NAMALWA (cell line): Measurements from ENCODE around the gene LYRM1.

Experiments
- DNase-seq: peaks from one replicate; pipeline ENCODE4 v3.0.0-alpha.2; 2015; ENCODE audit warnings: low spot score

Gene LYRM1

DNA sequence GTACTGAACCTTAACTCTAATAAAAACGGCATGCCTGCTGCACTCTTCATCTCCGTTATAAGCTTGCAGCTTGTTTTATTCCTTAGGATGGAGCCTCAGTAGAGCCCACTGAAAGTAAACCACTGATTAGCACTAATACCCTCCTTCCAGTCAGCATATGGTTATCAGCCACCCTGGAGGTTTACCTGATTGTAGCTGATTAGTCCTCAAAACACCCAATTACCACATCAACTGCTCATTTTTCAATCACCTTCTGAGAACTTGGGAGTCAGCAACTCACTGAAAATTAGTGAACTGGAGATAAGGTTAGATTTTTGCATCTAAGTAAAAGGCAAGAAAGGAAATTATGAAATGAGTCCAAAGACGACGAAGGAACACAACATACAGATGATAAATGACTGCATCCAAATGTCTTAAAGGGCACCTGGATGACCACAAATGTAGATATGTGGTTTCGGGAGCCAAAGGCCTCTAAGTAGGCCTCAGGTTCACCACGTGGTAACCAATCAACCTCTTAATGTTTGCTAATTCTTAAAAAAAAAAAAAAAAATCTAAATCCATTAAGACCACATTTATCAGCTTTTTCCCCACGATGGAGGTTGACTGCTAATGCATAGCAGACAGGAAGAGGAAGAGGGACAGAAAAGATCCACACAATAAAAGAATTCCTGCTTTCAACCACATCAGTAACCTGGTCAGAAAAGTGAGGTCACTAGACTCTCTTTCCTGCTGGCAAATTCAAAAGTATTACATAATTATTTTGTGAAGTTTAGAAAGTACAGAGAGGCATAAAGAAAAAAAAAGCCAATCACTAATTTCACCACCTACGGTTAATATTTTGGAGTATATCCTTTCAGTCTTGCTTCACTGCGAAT, 28.4 kb upstream of the LYRM1 start:
- no peak for DNase-seq

DNA sequence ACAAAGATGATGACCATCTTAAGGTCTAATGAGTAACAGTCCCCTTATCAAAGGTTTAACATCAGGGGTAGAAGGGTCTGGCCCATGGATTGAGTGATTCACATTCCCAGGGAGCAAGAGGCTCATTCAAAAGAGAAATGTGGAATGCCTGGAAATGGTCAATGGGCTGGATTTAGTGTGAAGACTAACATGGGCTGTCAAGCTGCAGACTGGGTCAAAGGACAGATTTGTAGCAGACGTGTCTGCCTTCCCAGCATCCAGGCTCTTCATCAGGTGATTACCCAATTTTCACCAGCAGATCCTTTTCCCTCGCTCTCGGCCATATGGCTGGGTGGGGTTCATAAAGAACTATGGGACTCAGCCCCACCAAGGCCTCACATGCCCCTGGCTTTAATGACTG, 27.2 kb upstream of the LYRM1 start:
- DNase-seq, result no peak

DNA sequence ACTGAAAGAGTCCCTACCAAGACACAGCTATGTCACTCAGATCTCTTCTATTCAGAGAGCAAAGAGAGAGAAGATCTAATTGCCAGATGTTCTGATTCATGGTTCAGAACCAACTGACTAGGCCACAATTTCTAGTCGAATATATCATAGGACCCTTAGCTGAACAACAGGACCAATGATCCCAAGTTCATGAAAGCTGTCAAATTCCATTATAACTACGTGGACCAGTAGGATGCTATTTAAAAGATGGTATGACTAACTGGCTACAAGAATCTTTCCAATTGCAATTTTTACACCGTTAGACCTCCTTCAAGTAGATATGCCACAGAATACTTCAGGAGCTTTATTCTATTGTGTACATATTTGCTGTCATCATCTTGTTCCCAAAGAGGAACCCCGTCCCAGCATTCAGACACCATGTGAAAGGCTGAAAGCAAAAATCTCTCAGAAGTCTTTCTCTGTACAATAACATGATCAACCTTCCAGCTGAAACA, 26.4 kb upstream of the LYRM1 start:
- no peak for DNase-seq

DNA sequence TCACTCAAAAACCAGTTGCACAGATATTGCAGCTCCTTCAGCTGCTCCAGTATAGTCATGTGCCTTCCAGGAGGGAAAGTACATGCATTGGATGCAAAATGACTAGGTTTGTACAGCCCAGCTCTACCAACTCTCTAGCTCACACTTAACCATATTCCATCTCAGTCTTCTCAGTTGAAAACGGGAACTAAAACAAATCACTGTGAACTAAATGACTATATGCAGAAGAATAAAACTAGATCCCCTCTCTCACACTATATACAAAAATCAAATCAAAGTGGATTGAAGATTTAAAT, 25.3 kb upstream of the LYRM1 start:
- DNase-seq, result peak; percentile 3

DNA sequence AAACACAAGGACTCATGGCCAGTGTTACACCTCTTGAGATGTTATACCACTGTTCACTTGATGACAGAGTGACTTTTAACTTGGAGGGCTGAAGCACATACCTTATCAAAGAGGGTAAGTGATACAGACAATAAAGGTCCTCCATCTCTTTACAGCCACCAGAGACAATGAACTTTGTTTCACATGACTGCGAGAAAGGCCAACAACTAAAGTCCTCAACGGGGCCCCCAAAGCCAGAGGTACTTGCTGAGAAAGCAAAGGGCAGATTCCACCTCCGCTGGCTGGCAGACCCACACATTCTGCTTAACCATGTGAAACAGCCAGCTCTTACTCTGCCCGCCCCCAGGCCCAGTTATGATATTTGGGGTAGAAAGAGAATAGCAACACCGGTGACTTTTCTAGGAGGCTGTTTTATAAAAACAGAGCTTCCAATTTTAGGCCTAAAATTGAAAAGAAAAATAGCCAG, 21.9 kb upstream of the LYRM1 start:
- DNase-seq, result no peak

DNA sequence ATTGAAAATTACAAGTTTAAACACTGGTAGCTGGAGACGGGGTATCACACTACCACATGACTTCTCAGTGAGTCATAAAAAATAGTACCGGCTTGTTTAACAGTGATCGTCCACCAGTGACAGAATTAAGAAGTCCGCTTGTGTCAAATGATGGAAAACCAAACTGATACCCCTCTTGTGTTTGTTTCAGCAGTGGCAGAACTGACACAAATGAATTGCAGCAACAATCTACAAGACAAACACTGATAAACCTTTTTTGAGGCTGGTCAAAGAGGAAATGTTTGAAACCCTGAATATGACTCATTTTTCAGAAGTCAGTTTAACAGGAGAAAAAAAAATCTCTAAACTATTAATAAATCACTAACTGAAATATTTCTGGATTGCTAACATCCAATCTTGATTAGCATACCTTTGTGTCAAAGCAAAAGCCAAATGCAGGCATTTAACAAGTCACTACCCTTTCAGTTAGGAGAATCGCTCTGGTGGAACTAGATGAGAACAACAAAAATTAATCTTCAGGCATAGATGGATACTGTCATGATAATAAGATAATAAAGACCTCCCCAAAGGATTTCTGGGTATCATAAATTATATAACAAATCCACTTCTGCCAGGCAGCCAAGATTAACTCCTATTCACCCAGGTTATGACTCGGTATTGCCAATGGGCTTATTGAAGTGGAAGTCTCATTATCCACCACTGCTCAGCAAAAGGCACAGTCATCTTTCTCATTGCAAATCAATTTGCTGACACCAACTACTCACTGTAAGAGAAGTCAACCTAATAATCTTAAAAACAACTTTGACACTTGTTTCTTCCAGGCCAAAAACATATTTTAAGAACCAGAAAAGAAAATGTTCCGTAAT, 21.2 kb upstream of the LYRM1 start:
- DNase-seq, result no peak

DNA sequence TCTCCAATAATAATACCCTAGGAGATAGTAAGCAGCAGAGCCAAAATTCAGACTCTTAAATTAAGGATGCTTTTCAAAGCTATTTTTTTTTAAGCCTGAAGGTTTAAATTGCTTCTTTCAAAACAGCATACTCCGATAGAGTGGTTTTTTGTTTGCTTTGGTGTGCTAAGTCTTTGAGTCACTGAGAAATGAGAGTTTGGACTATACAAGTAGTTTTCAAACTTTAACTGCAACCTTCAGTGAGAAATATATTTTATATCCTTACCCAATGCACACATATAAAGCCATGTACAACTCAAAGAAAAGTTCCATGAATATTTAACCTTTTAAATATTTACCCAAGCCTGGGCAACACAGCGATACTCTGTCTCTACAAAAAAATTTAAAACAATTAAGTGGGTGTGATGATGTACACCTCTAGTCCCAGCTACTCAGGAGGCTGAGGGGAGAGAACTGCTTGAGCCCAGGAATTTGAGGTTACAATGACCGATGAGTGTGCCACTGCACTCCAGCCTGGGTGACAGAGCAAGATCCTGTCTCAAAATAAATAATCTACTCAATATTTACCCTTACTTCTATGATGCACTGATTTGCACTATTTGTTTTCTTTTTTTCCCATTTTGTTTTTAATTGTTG, 19.6 kb upstream of the LYRM1 start:
- DNase-seq, result no peak

DNA sequence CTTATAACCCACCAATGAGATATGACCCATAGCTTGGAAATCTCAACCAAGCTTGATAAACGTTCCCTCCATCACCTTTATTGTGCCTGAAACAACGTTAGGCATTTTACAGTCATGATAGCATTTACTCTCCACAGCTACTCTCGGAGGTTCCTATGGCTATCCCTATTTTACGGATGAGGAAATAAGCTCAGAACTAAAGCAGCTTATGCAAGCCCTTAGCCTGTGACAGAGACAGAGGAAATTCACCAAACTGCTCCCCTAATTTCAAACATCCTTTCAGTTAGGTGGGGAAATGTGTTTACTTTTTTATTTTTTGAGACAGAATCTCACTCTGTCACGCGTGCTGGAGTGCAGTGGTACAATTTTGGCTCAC, 19.1 kb upstream of the LYRM1 start:
- no peak for DNase-seq

DNA sequence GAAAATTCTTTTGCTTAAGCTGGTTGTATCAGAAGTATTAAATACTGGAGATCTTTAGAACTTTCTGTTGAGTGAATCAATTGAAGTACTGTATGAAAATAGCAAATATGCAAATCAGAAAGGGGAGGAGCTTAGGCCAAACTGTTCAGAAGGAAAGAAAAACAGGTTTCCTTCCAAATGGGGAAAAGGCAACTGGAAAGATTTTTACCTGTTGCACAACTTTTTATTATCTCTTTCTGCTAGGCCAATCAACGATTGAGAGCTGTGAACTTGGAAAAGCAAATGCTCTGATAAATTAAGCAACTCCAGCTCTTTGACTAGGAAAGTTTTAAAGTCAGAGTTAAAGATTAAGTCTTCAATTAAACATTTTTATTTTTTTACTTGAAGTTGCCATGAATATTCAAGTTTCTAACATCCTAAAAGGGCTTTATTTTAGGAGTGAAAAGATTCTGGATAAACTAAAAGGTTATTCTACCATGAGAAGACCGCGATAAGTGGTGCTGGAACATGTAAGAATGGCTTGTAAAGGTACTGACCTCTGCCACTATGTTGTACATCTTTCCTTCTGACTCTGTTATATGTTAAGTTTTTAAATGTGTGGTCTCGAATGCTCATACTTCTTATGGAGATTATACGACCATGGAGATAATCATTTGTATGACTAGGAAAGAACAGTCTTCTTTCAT, 16.9 kb upstream of the LYRM1 start:
- DNase-seq, result no peak

DNA sequence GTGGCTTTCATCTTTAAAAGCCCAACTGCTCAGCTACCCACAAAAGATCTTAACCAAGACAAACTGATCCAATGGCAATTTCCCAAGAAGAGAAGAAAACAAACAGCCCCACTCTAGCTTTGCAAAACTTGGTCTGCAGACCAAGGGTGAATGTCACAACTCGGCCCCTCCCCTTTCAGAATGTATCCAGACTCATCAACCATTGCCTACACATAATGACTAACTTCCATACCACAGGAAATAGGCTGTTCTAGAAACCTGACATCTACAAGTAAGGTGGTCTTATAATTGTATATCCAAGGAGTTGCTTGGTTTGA, 16.4 kb upstream of the LYRM1 start:
- DNase-seq, result no peak

DNA sequence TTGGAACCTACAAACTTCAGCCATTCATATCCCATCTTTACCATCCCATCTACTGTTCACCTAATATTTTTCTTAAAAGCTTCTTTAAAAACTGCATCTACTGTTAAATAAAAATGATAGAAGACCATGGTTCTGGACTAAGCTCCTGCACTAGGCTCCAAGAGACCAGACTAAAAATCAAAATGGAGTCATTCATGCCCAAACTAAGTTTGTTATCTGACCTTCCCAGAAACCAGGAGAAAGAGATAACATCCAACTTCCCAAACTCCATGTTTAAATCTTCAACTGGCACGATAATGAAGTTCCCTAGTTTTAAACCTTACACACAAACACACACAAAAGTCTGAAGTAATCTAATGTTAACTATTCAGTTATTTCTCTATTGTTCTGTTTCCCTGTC, 14.3 kb upstream of the LYRM1 start:
- DNase-seq, result no peak

DNA sequence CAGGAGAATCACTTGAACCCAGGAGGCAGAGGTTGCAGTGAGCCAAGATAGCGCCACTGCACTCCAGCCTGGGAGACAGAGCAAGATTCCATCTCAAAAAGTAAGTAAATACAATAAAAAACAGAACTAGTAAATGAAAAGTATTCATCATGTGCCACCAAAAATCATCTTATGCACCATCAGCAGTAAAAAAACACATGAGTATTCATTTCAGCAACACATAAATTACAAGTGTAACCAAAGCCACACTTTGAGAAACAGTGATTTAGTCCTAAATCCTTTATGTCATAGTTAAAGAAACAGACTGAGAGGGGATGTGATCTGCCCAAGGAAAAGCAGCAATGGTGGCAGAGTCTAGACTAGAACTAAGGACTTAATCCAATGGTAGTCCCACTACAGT, 13.4 kb upstream of the LYRM1 start:
- DNase-seq, result no peak

DNA sequence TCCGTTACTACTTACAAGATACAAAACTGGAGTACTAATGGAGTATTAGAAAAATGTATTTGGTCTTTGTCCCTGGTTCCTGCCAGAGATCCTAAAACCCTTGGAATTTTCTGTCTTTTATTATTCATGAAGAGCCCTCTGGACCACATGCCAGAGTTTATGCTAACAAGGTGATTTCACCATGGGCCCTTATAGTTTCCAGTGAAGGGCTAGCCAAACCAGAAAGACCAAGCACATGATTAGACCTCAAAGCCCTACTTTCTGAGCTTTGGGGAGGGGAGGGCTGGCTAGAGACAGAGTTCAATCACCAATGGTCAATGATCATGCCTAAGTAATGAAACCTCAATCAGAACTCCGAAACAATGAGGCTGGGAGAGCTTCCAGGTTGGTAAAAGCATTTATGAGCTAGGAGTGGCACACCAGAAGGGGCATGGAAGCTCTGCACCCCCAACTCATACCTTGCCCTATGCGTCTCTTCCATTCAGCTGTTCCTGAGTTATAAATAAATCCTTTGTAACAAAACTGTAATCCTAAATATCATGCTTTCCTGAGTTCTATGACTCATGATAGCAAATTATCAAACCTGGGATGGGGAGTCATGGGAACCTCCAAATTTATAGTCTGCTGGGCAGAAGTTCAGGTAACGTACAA, 10.8 kb upstream of the LYRM1 start:
- DNase-seq, result no peak

DNA sequence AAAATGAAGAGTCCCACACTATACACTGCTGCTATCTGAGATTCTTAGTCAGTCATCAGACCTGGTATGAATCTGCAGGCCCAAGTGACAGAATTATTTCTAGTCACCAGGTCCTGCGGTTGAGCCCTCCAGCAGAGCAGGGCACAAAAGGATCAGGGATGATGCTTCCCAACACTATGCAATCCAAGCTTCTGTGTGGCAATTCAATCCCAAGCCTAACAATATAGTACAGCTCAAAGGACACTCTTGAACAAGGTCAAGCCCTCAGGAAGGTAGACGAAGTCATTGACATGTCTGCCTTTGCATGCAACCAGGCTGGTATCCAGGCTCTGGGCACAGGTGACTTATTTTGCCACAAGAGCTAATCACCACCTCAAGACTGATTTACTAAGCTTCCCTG, 6.2 kb upstream of the LYRM1 start:
- no peak for DNase-seq

DNA sequence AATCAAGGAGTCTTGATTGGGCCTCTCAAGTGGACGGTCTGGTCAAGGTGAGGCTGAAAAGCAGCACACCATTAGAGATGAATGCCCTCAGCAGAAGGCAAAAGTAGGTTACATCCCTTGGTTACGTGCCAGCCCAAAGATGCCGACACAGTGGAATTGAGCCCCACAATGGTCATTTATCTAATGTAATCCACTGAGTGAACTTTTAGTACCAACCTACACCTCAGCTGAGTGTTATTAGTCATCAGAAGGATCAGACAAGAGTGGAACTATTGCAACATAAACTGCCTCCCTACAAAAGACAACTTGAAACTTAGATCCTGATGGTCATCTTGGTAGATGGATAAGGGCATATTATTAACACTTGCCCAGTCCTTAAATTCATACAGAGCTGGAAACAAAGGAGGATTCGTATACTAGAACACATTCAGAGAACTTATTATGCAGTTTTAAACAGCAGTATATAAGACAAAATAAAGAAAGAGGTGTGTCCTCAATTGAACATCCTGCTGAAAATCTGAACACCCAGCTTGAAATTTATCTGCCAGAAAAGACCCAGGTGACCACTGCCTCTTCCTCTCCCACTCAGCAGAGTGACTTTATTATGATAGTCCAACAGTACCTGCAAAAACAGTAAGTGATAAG, 3.2 kb upstream of the LYRM1 start:
- no peak for DNase-seq

DNA sequence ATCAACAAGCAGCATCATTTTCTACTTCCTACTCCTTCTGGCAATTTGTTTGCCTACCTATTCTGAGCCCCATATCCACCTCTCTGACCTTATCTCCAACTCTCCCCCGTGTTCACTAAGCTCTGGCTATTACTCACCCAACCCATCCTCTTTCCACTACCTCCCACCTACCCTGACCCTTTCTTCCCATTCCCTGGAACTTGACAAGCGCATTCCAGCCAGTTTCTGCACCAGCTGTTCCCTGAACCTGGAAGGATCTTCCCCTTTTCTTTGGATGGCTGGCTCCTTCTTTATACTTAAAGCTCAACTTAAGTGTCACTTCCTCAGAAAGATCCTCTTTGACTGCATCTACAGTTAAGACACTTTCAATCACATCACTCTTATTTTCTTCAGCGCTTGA, 2.6 kb upstream of the LYRM1 start:
- DNase-seq, result no peak

DNA sequence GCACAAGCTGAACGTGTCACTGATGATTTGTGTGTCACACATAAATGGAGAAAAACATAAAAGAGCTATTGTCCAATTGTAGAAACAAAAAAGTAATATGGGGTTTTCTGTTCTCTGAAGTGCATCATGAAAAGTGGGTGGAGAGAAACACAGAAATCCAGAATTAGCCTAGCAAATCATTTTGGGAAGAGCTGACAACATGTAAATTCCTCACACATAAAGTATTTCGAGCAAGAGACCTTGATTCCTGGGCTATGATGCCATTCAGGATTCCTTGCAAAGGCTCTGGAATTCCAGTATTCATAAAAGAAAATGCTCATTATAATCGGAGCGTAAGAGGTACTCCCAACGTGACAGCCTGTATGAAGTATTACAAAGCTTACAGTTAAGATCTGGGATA, 1.5 kb upstream of the LYRM1 start:
- no peak for DNase-seq

DNA sequence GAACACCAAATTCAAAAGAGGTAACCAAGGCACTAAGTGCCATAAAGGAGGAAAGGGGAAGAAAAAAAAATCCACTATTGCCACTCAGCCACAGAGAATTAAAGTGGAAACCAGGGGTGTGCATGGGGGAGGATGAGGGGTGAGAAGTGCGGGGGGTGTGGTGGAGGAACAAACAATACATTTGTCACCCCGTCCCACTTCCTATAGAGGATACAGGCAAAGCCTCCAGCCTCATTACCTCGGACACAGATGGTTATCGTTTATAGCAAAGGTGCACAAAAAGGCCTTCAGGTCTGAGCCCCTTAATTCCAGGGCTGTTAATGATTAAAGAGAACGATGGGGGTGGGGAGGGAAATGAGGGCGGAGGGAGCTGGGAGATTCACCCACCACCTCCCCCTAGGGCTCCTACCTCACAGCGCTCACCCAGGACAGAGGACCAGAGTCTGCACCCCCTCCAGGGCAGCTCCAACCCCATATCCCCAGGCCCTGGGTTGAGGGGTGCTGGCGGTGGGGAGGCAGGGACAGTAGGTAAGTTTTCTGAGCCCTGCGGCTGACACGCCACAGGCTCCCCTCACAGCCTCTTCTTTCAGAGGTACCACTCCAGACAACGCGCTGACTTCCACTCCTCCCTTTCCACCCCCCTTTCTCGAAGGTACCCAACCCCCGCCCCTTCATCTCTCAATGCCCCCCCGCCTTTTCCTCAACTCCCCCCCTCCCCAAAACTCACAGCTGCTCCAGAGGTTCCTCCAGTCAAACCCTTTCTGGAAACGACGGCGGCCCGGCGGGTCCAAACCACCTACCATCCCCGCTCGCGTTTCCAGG, 883 bp upstream of the LYRM1 start:
- peak; percentile 46 for DNase-seq

DNA sequence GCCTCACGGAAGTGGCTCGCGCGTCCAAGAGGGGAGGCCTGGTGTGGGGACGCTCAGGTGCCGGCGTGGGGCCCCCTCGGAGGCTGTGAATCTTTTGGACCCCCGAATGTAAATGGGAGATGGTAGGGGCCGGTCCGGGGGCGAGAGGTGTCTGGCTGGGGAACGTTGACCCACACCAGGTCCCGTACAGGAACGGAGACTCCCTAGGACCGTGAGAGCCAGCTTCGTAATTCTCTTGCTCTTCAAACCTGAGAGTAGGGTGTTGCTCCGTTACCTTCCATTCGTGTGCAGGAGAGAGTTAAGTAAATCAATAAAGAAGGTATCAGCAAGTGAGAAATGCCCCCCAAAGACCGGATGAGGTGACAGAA, 481 bp downstream of the LYRM1 start:
- no peak for DNase-seq

DNA sequence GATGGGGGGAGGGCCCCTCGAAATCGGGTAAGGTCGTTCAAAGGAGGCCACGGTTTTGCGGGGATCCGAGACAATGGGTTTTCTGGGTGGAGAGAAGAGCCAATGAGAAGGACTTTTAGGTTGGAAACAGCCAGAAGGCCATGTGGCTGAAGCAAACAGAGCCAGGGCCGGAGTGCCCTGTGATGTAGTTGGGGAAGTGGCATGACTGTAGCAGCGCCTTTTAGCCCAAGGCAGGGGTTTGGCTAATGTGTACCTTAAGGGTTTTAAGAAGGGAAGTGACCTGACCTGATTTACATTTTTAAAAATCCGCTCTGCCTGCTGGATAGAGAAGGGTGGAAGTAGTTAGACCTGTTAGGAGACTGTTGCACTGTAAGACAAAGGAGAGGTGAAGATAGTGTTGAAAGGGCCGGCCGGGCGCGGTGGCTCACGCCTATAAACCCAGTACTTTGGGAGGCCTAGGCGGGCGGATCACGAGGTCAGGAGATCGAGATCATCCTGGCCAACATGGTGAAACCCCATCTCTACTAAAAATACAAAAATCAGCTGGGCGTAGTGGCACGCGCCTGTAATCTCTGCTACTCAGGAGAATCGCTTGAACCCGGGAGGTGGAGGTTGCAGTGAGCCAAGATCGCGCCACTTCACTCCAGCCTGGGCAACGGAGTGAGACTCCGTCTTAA, 1.0 kb downstream of the LYRM1 start:
- peak; percentile 59 for DNase-seq
